Measurements from ENCODE around the gene KLRF2. TPM values are rescaled to one million over a fixed set of nuclear protein-coding genes. Genes with fewer than 3 reads are reported as not detected.

Gene KLRF2
- total RNA-seq, 1 donor from 2014 or later: not detected

DNA sequence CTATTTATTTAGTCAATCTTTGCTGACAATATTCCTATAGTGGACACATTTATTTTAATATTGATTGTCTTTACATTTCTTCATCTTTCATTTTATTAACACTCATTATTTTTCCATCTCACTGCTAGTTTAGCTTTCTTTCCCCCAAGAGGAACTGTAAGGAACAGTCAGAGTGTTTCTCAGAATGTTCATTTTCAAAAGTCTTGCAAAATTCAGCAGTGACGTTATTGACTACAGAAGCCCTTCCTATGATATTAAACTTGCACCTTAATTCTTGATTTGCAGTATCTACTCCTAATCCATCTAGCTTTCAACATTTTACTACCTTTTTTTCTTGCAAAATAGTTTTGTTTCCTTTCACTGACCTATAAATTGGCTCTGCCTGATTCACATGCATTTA is 25.1 kb upstream of the KLRF2 start:
- DNase-seq (no peak), ATAC-seq (peak; percentile 50)
- H3K9me3 ChIP-seq: no peaks in the 10 kb centered on the region
- H3K27ac ChIP-seq: no peak overlapping the region
- H3K27me3 ChIP-seq: no peaks in the 10 kb centered on the region
- intact Hi-C loops (cut with DNase I): no loop called here
- no peak overlapping the region for H3K4me3 ChIP-seq
- no peaks in the 10 kb centered on the region for H3K4me1 ChIP-seq
- no peak for TF ChIP-seq CTCF (IDR thresholded peaks at IDR 0.05)
- peaks cover 45% of the 10 kb centered on the region for H3K36me3 ChIP-seq

- intact Hi-C loops (cut with DNase I): no loop called here
- no peak for ATAC-seq
- Histone ChIP-seq H3K27ac (no peak overlapping the region), H3K4me3 (no peak overlapping the region), H3K4me1 (no peaks in the 10 kb centered on the region), H3K36me3 (peaks cover 41% of the 10 kb centered on the region), H3K27me3 (no peaks in the 10 kb centered on the region), H3K9me3 (no peaks in the 10 kb centered on the region)
- no peak for TF ChIP-seq CTCF (IDR thresholded peaks at IDR 0.05)
- no peak for DNase-seq
Observed at GRCh38 chr12:9856894-9857293, 24.4 kb upstream of the KLRF2 start.

GRCh38 chr12:9858135-9858534 is 23.2 kb upstream of the KLRF2 start:
- intact Hi-C loops (cut with DNase I): no loop called here
- no peak for TF ChIP-seq CTCF (IDR thresholded peaks at IDR 0.05)
- ATAC-seq: no peak
- no peaks in the 10 kb centered on the region for H3K27me3 ChIP-seq
- H3K9me3 ChIP-seq: no peaks in the 10 kb centered on the region
- no peak overlapping the region for H3K27ac ChIP-seq
- no peak overlapping the region for H3K4me3 ChIP-seq
- H3K4me1 ChIP-seq: no peaks in the 10 kb centered on the region
- H3K36me3 ChIP-seq: peaks cover 28% of the 10 kb centered on the region
- no peak for DNase-seq

GRCh38 chr12:9864913-9865675 is 16.2 kb upstream of the KLRF2 start:
- H3K9me3 ChIP-seq: no peaks in the 10 kb centered on the region
- TF ChIP-seq CTCF (IDR thresholded peaks at IDR 0.05): no peak
- H3K4me3 ChIP-seq: peak overlapping the region; percentile 47
- no peaks in the 10 kb centered on the region for H3K36me3 ChIP-seq
- DNase-seq (no peak), ATAC-seq (no peak)
- H3K4me1 ChIP-seq: no peaks in the 10 kb centered on the region
- intact Hi-C loops (cut with DNase I): no loop called here
- H3K27ac ChIP-seq: peak overlapping the region; percentile 92
- no peaks in the 10 kb centered on the region for H3K27me3 ChIP-seq

DNA sequence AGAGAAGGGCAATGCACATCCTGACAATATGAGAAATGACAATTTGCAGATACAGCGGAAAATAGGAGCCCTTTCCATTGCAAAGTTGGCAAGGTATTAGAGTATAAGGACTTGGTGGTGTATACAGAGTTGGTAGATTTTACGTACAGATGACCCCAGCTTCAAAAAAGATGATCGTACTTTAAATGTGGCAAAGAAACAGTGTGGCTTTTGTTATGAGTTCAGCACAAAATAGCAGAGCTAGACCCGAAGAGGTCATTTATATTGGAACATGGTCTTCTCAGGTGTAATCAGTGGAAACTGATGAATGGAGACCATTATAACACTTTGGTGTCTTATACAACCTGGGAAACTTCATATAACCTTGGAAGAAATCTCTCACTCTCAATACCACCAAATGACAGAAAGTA is 14.4 kb upstream of the KLRF2 start:
- no peaks in the 10 kb centered on the region for H3K36me3 ChIP-seq
- H3K27me3 ChIP-seq: no peaks in the 10 kb centered on the region
- peak overlapping the region; percentile 47 for H3K4me3 ChIP-seq
- peak overlapping the region; percentile 92 for H3K27ac ChIP-seq
- no peaks in the 10 kb centered on the region for H3K9me3 ChIP-seq
- H3K4me1 ChIP-seq: no peaks in the 10 kb centered on the region
- no peak for TF ChIP-seq CTCF (IDR thresholded peaks at IDR 0.05)
- no peak for DNase-seq
- intact Hi-C loops (cut with DNase I): no loop called here
- ATAC-seq: no peak

All from upper lobe of right lung (tissue), 1 donor.